GM18517 (cell line): ENCODE results near the gene VAC14.

Experiments
- ATAC-seq: cut with Tn5 transposase; IDR thresholded peaks from one replicate; pipeline ENCODE4 v1.9.1; 2021; ENCODE audit warnings: mild to moderate bottlenecking, moderate library complexity; ENCODE audit not compliant: unreplicated experiment

The VAC14 gene

GRCh38 chr16:70764632-70765031 lies 36.3 kb downstream of the VAC14 start:
- ATAC-seq = no peak

- ATAC-seq = no peak
These were observed 40.7 kb downstream of the VAC14 start for GRCh38 chr16:70760221-70760620.

- ATAC-seq = no peak
These were observed 41.3 kb downstream of the VAC14 start for GRCh38 chr16:70759666-70760065.

- ATAC-seq = no peak
These were observed 42.2 kb downstream of the VAC14 start for GRCh38 chr16:70758786-70759185.

- ATAC-seq = no peak
These were observed 43.8 kb downstream of the VAC14 start for GRCh38 chr16:70757183-70757582.

- no peak for ATAC-seq
These were observed 44.9 kb downstream of the VAC14 start for GRCh38 chr16:70756071-70756470.

- no peak for ATAC-seq
These were observed 45.9 kb downstream of the VAC14 start for GRCh38 chr16:70754851-70755600.

- ATAC-seq = no peak
These were observed 46.6 kb downstream of the VAC14 start for GRCh38 chr16:70754371-70754770.

GRCh38 chr16:70753694-70754325 lies 47.1 kb downstream of the VAC14 start:
- ATAC-seq = no peak

- ATAC-seq = no peak
These were observed 47.7 kb downstream of the VAC14 start for GRCh38 chr16:70753228-70753627.

- ATAC-seq = no peak
These were observed 48.5 kb downstream of the VAC14 start for GRCh38 chr16:70752426-70752825.

- ATAC-seq = no peak
These were observed 49.4 kb downstream of the VAC14 start for GRCh38 chr16:70751593-70751992.

GRCh38 chr16:70750893-70751467 lies 50.0 kb downstream of the VAC14 start:
- no peak for ATAC-seq

GRCh38 chr16:70749681-70750601 lies 51.0 kb downstream of the VAC14 start:
- no peak for ATAC-seq

GRCh38 chr16:70749006-70749678 lies 51.8 kb downstream of the VAC14 start:
- ATAC-seq = no peak

GRCh38 chr16:70747703-70748631 lies 53.0 kb downstream of the VAC14 start:
- no peak for ATAC-seq

- no peak for ATAC-seq
These were observed 54.1 kb downstream of the VAC14 start for GRCh38 chr16:70746708-70747424.

GRCh38 chr16:70746040-70746707 lies 54.8 kb downstream of the VAC14 start:
- no peak for ATAC-seq
